Measurements from ENCODE around the gene PANK1.

PANK1 gene

DNA sequence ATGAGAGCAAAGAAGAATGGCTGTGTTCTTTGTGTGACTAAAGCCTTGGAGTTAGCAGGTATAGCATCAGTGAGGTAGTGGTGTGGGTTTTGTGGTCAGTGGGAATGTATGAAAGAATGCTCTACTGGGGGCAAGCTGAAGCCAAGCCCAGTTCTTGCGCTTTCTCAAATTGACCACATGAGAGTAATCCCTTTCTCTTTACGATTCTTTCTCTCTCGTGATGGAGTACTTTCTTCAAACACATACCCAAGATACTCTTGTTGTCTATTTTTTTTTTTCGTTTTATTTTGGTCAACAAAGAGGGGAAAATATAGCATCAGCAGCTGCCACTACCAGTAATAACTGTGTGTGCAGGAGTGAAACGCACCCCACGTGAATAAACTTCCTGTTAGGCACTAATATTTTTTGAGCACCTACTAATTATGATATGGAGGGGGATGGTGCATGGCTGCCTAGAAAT, 8.4 kb upstream of the PANK1 start (continued):
- TF ChIP-seq, protein P1, sequence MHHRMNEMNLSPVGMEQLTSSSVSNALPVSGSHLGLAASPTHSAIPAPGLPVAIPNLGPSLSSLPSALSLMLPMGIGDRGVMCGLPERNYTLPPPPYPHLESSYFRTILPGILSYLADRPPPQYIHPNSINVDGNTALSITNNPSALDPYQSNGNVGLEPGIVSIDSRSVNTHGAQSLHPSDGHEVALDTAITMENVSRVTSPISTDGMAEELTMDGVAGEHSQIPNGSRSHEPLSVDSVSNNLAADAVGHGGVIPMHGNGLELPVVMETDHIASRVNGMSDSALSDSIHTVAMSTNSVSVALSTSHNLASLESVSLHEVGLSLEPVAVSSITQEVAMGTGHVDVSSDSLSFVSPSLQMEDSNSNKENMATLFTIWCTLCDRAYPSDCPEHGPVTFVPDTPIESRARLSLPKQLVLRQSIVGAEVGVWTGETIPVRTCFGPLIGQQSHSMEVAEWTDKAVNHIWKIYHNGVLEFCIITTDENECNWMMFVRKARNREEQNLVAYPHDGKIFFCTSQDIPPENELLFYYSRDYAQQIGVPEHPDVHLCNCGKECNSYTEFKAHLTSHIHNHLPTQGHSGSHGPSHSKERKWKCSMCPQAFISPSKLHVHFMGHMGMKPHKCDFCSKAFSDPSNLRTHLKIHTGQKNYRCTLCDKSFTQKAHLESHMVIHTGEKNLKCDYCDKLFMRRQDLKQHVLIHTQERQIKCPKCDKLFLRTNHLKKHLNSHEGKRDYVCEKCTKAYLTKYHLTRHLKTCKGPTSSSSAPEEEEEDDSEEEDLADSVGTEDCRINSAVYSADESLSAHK (tag by site-specific recombination; IDR thresholded peaks at IDR 0.05) = no peak

DNA sequence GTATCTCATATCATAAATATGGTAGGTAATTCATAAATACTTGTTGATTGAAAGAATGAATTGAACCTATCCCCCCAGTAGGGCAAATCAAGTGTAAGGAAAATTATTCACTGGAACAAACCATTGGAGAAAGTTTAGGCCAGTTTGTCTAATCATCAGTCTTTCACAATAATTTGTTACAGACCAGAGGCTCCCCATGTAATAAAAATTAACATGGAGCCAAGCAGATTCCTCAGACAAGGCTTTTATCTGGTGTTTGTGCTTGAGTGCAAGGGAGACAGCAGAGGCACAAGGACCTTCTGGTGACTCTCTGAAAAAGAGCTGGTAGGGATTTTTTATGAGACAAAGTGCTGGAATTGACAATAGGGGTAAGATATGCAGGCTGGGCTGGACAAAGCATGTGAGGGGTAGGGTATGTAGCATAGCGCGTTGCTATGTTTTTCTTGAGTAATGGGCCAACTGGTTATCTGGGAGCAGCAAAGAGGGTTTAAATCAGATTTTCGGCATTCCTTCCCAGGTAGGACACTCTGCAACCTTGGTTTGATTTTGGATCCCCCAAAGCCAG, 7.8 kb upstream of the PANK1 start:
- H3K4me3 ChIP-seq (ENCODE audit: low read depth, low read length) = no peak overlapping the region
- CTCF ChIA-PET = no interaction called here
- no peak overlapping the region for H3K27ac ChIP-seq (ENCODE audit: extremely low read depth, low read depth, low read length)
- no peak for TF ChIP-seq ZSCAN23 (tag by site-specific recombination; IDR thresholded peaks at IDR 0.05)
- no peak for TF ChIP-seq OVOL3 (tag by site-specific recombination; IDR thresholded peaks at IDR 0.05)
- no peak for TF ChIP-seq ZNF2 (tag by site-specific recombination; IDR thresholded peaks at IDR 0.05)
- TF ChIP-seq KLF10 (tag by site-specific recombination; IDR thresholded peaks at IDR 0.05) = no peak
- no peak for TF ChIP-seq ZNF561 (tag by site-specific recombination; IDR thresholded peaks at IDR 0.05; ENCODE audit: borderline replicate concordance)
- no peak for TF ChIP-seq ZSCAN30 (tag by site-specific recombination; IDR thresholded peaks at IDR 0.05)
- no peak for TF ChIP-seq ZNF626 (tag by site-specific recombination; IDR thresholded peaks at IDR 0.05)
- POLR2A ChIA-PET = interaction anchor here (1.4 to 1.8 kb wide), 2 partner anchors 9 to 49 kb away, joined by 5 to 6 read pairs; partner anchors contain the start of gene KIF20B
- no peaks in the 10 kb centered on the region for H3K36me3 ChIP-seq (ENCODE audit: control insufficient read depth in 2 of 2, insufficient read depth in 1 of 2, low read length in 2 of 2)
- no peaks in the 10 kb centered on the region for H3K4me1 ChIP-seq (ENCODE audit: control insufficient read depth, insufficient read depth, low read length)
- H3K9me3 ChIP-seq (ENCODE audit: control insufficient read depth, insufficient read depth, low read depth, low read length) = no peaks in the 10 kb centered on the region

DNA sequence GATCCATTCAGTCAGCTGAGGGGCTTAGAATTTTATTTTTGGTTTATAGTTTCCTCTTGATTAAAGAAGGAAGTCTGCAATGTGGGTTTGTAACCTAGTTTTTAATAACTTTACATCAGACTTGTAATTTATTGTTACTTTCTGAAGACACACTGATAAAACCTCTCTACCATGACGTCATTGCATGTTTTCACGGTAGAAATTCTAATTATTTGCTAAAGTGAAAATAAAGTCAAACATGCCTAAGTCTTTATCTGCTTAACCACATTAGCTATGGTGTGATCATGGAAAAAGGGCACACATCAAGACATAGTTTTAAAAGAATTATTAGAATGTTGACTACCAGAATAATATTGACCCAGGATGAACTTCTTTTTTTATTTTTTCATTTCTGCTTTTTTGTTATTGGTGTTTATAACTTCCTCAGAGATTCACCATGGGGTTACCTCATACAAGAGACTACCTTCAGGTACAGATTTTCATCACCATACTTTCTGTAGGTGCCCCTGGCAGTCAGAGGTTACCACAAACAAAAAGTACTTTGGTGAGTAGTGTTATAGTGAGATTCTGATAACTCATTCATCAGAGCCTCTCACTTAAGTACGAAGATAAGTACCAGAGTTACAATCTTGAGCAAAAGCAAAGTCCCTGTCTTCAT, 7.0 kb upstream of the PANK1 start:
- H3K4me3 ChIP-seq (ENCODE audit: low read depth, low read length) = no peak overlapping the region
- no peaks in the 10 kb centered on the region for H3K36me3 ChIP-seq (ENCODE audit: control insufficient read depth in 2 of 2, insufficient read depth in 1 of 2, low read length in 2 of 2)
- ChIA-PET POLR2A (no interaction called here), CTCF (no interaction called here)
- no peak overlapping the region for H3K27ac ChIP-seq (ENCODE audit: extremely low read depth, low read depth, low read length)
- no peaks in the 10 kb centered on the region for H3K9me3 ChIP-seq (ENCODE audit: control insufficient read depth, insufficient read depth, low read depth, low read length)
- H3K4me1 ChIP-seq (ENCODE audit: control insufficient read depth, insufficient read depth, low read length) = no peaks in the 10 kb centered on the region
- TF ChIP-seq, protein P2, sequence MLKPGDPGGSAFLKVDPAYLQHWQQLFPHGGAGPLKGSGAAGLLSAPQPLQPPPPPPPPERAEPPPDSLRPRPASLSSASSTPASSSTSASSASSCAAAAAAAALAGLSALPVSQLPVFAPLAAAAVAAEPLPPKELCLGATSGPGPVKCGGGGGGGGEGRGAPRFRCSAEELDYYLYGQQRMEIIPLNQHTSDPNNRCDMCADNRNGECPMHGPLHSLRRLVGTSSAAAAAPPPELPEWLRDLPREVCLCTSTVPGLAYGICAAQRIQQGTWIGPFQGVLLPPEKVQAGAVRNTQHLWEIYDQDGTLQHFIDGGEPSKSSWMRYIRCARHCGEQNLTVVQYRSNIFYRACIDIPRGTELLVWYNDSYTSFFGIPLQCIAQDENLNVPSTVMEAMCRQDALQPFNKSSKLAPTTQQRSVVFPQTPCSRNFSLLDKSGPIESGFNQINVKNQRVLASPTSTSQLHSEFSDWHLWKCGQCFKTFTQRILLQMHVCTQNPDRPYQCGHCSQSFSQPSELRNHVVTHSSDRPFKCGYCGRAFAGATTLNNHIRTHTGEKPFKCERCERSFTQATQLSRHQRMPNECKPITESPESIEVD (tag by site-specific recombination; IDR thresholded peaks at IDR 0.05) = 0 out of 2 replicates have a peak, but pooled peaks have one; percentile 25
- TF ChIP-seq, protein P3, sequence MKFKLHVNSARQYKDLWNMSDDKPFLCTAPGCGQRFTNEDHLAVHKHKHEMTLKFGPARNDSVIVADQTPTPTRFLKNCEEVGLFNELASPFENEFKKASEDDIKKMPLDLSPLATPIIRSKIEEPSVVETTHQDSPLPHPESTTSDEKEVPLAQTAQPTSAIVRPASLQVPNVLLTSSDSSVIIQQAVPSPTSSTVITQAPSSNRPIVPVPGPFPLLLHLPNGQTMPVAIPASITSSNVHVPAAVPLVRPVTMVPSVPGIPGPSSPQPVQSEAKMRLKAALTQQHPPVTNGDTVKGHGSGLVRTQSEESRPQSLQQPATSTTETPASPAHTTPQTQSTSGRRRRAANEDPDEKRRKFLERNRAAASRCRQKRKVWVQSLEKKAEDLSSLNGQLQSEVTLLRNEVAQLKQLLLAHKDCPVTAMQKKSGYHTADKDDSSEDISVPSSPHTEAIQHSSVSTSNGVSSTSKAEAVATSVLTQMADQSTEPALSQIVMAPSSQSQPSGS (tag by site-specific recombination; IDR thresholded peaks at IDR 0.05; ENCODE audit: low read depth) = peak; percentile 43; the same call in 1 of the 2 replicates
- TF ChIP-seq, protein P4, sequence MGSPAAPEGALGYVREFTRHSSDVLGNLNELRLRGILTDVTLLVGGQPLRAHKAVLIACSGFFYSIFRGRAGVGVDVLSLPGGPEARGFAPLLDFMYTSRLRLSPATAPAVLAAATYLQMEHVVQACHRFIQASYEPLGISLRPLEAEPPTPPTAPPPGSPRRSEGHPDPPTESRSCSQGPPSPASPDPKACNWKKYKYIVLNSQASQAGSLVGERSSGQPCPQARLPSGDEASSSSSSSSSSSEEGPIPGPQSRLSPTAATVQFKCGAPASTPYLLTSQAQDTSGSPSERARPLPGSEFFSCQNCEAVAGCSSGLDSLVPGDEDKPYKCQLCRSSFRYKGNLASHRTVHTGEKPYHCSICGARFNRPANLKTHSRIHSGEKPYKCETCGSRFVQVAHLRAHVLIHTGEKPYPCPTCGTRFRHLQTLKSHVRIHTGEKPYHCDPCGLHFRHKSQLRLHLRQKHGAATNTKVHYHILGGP (tag by site-specific recombination; IDR thresholded peaks at IDR 0.05) = no peak

All from HEK293 (cell line).